NCI-H1694 treated with DMSO at 0.1 percent for 48 hours (cell line): ENCODE results near the gene CACNG8.

Experiments used
- DNase-seq: peaks from one replicate; lab custom pipeline; 2025; lab: John Stamatoyannopoulos, UW

The CACNG8 gene

DNA sequence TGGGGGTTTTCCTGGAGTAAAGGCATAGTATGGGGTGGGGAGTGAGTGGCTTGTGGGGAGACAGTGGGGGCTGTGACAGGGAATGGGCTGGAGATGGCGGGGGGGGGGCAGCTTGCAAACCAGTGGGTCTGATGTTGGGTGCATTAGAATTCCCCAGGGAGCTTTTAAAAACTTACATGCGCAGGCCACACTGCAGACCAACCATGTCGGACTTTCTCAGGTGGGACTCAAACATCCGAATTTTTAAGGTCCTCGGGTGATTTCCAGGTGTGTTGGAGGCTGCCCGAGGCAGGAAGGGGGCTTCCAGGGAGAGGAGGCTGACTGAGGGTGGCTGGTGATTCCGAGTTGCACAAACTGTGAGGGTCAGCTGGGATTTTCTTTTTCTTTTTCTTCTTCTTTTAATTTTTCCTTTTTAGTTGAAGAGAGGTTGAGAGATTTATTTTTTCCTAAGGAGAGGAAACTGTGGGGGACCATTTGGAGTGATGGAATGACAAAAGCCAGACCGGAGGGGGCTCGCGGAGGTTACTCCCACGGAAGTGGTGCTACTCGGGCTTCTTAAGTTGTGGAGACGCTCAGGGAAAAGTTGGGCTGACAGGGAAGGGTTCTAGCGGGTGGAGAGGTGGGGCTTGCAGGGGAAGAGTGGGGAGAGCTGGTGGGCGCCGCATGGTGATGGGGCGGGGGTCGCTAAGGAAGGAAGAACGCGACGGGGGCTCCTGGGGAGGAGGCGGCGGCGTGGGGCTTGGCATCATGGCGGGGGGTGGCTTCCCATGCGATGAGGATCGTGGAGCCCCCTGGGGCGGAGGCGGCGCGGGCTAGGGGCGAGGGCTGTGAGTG lies 997 bp upstream of the CACNG8 start:
- DNase-seq: no peak

DNA sequence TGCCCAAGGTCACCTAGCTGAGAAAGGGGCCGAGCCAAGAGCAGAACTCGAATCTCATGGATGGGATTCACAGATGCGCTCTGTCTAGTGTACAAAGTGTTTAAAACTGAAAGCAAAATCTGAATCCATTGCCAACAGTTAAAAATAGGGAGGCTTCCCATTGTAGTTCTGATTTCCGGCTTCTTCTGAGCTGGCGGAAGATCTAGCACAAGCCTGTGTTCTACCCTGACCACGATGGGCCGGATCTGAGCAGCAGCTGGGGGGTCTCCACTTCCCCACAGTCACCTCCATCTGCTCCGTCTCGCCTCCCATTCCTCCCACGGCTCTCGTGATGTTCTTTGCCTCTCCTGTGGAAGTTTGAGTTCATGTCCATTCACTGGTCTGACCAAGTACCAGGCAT lies 2.4 kb downstream of the CACNG8 start:
- no peak for DNase-seq

DNA sequence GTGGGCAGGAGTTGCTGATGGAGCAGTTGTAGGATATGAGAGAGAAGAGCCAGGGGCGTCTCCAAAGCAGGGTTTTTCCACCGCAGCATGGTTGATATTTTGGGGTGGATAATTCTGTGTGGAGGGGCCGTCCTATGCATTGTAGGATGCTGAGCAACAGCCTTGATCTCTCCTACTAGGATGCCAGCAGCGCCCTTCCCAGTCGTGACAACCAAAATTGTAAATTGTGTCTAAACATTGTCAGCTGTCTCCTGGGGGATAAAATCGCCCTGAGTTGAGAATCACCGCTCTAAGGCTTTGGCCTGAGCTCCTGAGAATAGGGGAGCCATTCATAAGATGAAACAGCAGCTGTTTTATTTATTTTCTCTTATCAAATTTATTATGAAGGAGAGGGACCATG lies 4.2 kb downstream of the CACNG8 start:
- no peak for DNase-seq

DNA sequence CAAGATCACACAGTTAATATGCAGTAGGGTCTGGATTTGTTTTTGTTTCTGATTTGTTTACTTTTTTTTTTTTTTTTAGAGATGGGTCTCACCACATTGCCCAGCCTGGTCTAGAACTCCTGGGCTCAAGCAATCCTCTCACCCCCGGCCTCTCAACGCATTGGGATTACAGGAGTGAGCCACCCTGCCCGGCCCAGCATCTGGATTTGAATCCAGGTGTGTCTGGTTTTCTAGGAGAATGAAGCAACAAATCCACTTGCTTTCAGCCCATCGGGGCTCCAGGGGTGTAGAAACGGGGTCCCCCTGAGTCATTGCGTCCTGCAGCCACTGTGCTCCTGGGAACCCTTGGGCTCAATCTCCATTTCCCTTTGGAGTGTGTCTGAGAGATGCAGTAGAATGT lies 6.6 kb downstream of the CACNG8 start:
- DNase-seq: no peak

DNA sequence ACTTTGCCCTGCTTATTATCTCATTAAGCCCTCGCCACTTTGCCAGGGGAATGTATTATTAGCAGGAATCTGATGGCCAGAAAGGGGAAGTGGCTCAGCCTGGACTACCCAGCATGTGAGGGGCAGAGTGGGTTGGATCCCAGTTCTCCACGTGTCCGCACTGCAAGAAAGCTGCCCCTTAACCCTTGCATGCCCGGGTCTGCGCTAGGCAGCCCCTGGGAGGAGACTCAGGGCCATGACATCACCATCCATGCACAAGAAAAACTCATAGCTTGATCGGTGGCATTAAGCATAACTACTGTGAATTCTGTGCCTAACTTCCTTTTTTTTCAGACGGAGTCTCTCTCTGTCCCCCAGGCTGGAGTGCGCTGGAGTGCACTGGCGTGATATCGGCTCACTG lies 8.9 kb downstream of the CACNG8 start:
- no peak for DNase-seq

DNA sequence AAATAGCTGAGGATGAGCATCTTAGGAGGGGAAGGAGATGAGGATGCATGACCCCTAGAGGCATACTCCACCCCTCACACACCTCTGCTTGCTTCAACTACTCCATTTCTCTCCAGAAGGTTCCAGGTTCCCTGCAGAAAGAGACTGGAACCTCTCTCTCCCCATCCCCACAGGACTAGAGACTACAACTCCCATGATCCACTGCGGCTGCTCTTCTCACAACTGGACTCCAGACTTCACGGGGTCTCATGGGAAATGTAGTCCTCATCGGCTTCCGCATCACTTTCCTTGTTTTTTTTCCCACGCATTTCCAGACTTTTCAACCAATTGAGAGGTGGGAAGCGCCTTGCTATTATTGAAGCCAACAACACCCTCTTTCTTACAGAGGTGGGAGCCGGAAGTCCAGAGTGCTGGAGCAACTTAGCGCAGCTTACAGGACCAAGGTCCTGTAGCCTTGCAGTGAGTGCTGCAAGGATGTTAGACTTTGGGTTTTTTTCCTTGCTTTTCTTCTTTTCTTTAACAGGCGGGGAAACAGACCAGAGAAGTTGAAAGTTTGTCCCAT lies 14.8 kb downstream of the CACNG8 start:
- no peak for DNase-seq

DNA sequence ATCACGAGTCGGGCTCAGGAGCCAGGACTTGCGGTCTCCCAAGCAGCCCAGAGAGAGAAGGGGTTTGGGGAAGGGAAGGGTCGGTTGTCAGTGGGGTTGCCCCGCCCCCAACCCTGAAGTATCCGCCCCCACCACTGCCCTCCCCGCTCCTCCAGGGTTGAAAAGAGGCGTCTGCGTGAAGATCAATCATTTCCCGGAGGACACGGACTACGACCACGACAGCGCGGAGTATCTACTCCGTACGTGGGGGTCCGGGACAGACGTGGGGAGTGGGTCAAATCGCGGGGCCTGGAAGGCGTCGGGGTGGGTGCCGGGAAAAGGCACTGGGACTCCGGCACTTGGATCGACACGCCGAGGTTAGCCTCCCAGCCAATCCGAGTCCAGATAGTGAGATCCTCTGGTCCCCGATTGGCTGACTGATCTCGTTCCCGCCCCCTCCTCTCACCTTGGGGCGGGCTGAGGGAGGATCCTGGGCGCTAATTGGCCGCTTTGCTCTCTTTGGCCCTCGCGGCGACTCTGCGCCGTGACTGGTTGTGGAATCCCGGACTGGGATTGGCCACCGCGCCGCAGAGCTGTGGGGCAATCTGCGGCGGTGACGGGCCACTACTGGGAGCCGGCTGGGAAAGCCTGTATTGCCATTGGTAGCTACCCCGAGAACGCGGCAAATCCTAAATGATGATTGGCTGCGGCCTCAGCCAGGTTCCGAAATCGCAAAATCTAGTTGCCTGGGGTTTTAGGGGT lies 15.4 kb downstream of the CACNG8 start:
- no peak for DNase-seq

DNA sequence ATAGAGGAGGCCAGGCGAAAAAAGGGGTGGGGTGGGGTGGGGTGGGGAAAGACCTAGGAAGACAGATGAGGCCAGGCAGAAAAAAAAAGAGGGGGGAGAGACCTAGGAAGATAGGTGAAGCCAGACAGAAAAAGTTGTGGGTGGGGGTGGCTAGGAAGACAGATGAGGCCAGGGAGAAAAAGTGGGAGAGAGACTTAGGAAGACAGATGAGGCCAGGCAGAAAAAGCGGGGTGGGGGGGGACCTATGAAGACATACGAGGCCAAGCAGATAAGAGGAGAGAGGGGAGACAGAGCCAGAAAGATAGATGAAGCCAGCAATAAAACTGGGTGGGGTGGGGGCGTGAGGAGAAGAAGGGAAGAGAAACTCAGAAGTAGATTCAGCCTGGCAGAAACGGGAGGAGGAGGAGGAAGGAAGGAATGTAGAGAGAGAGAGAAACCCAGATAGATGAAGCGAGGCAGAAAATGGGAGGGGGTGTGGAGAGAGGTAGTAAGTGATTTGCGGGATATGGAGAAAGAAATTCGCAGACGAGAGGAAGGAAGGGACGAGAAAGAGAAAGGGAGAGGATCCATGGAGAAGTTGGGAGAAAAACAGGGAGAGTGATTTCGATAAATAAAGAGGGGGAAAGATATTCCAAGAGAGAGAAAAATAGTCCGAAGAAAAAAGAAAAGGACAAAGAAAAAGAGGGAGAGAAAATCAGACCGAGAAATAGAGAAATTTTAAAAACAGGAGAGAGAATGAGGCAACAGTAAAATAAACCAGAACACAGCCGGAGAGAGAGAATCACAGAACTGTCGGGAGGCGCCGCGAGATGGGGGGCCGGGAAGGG lies 16.5 kb downstream of the CACNG8 start:
- no peak for DNase-seq

DNA sequence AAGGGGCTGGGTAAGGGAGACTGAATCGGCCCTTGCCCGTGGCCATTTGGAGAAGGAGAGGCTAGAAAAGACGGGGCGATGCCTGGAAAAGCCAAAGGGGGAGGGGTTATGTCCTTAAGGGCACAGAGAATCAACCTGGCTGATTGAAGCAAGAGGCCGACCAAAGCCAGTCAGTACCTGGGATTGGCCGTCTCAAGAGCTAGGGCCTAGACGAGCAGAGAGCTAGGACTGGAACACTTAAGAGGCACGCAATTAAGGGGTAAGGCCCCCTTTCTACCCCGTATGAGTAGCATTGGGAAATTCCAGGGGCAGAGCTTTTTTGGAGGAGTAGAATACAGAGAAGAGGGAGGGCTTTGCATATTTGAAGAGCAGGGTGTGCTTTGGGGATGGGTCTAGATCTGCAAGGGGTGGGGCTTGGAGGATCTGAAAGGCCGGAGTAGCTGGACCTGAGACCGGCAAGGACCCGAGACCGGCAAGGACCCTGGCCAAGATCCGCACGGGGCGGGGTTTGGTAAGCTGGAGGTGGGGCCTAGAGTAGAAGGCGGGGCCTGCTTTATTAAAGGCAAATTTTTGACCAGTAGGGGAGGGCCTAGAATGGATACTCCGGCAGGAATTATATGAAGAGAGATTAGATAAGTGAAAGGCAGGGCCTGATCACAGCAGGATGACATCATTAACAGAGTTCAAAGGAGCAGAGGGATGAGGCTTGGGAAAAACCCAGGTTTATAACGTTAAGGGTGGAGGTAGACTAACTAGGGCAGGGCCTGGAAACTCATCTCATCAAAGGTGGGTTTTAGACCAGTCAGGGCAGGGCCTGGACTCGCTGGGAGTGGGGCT lies 18.0 kb downstream of the CACNG8 start:
- DNase-seq: no peak

DNA sequence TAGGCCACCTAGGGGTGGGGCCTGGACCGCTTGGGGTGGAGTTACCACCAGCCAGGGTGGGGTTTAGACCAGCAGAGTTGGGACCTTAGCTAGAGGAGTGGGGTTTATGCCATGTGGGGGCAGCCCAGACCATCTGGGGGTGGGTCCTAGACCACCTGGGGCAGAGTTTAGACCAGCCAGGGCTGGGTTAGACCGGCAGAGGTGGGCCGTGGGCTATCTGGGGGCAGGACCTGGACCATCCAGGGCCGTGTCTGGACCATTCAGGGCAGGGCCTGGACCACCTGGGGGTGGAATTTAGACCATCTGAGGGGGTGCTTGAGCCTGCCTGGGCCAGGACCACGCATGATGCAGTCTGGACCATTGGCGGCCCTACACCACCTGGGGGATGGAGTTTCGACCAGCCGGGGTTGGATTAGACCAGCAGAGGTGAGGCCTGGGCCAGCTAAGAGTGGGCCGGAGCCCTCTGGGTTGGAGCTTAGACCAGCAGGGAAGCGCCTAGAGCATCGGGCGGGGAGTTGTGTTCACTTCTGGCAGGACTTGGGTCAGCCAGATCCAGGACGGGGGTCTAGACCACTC lies 18.7 kb downstream of the CACNG8 start:
- DNase-seq: no peak

DNA sequence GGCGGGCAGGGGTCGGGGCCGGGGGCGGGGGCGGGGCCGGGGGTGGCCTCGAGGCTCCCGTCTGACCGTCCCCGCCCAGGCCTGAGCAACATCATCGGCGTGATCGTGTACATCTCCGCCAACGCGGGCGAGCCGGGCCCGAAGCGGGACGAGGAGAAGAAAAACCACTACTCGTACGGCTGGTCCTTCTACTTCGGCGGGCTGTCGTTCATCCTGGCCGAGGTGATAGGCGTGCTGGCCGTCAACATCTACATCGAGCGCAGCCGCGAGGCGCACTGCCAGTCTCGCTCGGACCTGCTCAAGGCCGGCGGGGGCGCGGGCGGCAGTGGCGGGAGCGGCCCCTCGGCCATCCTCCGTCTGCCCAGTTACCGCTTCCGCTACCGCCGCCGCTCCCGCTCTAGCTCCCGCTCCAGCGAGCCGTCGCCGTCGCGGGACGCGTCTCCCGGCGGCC lies 19.3 kb downstream of the CACNG8 start:
- no peak for DNase-seq

DNA sequence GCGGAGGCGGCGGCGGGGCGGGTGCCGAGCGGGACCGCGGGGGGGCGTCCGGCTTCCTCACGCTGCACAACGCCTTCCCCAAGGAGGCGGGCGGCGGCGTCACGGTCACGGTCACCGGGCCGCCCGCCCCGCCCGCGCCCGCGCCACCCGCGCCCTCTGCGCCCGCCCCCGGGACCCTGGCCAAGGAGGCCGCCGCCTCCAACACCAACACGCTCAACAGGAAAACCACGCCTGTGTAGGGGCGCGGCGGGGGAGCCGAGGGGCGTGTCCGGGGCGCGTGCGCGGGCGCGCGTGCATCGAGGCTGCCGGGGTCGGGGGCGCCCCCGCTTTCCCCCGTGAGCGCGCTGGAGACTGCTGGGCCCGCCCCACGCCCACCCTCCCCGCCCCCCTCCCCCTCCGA lies 19.9 kb downstream of the CACNG8 start:
- DNase-seq: no peak

DNA sequence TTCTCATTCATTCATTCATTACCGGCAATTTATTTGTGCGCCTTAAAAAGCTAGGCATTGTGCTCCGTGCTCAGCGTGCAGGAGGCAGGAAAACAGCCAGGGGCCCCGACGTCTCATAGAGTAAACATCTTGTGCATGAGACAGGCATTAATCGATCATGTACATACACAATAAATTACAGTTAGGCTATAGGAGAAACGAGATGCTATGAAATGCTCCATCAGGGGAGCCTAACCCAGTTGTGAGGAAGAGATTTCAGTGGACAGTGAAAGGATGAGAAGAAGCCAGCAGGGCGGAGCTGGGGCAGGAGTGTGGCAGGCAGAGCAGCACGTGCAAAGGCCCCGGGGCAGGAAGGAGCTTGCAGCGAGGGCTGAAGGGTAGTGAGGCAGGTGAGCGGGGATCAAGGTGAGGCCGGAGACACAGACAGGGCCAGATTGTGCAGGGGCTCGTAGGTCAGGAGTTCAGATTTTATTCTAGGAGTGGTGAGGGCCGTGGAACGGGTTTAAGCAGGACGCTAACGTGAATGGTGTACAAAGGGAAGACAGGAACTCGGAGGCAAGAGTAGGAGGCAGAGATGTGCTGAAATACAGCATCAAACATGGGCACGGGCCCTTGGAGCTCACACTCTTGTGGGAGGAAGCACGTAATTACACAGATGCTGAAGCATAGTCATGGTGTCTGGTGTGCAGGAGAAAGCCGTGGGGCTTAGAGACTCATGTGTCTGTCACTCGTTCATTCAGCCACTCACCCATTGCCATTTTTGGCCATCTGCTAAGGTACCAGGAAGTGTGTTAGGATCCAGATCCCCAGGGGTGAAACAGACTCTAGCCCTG lies 20.9 kb downstream of the CACNG8 start:
- no peak for DNase-seq

DNA sequence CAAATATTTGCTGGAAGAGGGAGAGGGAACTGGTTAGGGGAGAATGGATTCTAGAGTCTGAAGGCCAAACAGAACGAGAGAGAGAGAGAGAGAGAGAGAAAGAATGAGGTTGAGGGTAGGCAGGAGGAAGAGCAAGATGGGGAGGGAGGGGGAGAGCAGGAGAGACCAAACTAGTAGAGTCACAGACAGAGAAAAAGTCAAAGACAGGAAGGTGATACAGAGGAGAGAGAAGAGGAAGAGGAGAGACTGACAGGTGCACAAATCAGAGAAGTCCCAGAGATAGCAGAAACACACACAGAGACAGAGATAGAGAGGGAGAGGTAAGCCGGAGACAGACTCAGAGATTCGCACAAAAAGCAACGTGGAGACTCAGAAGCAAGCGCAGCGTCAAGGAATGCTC lies 23.1 kb downstream of the CACNG8 start:
- no peak for DNase-seq

DNA sequence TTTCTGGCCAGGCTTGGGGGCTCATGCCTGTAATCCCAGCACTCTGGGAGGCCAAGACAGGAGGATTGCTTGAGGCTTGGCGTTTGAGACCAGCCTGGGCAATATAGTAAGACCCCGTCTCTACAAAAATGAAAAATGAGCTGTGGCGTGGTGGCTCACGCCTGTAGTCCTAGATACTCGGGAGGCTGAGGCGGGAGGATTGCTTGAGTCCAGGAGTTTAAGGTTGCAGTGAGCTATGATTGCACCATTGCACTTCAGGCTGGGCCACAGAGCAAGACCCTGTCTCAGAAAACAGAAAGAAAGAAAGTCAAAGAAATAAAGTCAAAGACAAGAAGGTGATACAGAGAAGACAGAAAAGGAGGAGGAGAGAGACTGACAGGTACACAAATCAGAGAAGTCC lies 26.2 kb downstream of the CACNG8 start:
- no peak for DNase-seq

DNA sequence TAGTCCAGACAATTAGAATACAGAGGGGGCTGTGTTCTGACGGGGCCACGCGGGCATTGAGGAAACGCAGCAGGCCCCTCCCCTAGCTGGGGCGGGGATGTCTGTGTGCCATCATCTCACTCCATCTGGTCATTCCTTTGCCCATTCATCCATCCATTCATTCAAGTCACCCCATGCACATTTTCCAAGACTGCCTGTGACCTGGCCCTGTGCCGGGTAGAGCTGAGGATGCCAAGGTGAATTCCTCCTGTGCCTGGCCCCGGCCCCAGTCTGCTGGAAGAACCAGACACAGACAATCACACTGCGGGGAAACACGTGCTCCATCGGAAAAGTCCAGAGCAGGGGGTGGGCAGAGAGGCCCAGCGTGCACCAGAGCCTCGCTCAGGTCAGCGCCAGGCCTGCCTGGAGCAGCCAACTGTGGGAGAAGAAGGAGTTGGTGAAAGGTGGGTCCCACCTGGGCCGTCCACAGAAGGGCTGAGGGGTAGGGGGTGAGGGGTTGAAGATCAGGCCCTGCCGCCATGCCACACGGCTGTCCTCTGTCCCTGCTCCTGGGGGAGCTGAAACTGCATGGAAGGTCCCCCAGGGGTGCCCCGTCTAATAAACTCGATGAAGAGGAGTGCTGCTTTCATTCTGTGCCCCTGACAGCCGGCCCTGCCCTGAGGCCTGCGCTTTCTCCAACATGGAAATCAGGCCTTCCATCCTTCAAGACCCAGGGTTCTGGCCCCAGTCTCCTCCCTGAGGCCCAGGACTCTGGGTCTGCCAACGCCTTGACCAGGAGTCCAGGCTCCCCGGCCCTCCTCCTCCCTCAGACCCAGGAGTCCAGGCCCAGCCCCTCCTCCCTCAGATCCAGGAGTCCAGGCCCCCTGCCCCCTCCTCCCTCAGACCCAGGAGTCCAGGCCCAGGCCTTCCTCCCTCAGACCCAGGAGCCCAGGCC lies 27.1 kb downstream of the CACNG8 start:
- no peak for DNase-seq

DNA sequence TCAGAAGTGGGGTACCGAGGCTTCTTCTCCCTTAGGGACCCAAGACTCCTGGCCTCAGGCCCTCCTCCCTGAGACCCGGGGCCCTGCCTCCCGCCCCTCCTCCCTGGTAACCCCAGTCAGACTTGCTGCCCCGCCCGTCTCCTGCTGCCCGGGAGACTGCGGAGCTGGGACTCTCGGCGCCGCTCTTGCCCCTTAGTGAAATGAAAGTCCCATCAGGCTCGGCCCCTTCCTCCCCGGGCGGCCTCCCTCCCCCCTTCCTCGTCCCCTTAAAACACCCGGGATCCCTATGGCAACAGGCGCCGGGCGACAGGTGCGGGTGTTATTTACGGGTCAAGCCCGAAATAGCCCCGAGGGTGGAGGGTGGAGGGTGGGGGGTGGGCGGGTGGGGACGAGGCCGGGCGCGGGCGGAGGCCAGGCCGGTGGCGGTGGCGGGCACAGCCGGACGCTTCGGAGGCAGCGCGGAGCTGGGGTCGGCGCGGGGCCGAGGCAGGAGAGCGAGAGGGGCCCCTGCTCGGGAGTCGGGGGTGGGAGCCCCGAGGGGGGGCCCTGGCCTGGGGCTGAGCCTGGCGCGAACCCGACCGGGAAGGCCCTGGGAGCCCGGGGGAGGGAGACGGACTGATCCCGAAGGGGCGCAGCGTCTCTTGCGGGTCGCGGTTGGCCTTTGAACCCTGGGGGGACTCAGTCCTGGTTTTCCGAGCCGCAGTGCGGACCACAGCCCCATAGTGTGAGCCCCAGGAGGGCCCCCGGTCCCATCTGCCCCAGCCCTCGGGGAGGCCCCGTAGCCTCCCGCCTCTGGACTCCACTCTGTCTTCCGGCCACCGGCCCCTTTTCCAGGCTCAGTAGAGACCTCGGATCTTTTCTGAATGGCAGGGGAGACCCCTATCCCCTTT lies 28.7 kb downstream of the CACNG8 start, which contains the start of gene CACNG6:
Gene CACNG6 (plus strand): TSS at position 414 of the 890 bp plus-strand sequence. CDS start 1,241 bp downstream, outside the sequence.
- no peak for DNase-seq

DNA sequence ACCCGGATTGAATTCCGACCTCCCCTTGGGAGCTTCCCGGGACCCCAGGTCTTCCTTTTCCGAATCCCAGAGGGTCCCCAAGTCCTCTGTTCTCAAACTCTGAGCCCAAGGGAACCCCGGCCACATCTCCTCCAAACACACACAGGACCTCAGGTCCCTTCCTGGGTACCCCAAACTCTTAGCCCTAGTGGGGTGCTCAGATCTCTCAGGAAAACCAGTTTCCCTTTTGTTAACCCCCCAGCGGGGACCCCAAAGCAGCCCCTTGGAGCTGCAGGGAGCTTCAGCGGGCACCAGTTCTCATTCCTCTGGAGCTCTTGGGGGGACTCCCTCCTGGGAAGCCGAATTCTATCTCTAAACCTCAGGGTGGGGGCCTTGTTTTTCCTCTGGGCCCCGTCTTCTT lies 29.5 kb downstream of the CACNG8 start:
- DNase-seq: no peak
